ENCODE results near the gene APOBEC4. TPM values are rescaled to one million over a fixed set of nuclear protein-coding genes. Genes with fewer than 3 reads are reported as not detected.
A peak's percentile ranks its signal among the peaks of the same experiment; 100 is the strongest.

APOBEC4 gene
- total and polyA plus RNA-seq, 2 of the 13 experiments (the other 11 are each of a cell fraction or from before 2014, with no cell fraction given), result not detected

- peak; percentile 92 for TF ChIP-seq ATF2 (CRISPR knock-in tag; IDR thresholded peaks at IDR 0.05)
- no peak for TF ChIP-seq MTF2 (CRISPR knock-in tag; IDR thresholded peaks at IDR 0.05; ENCODE audit: borderline replicate concordance)
- TF ChIP-seq PAXIP1 (CRISPR knock-in tag; conservative IDR thresholded peaks at IDR 0.05), result peak; percentile 95
- peak; percentile 96; the same call in 1 of the 2 replicates for TF ChIP-seq SSRP1 (CRISPR knock-in tag; IDR thresholded peaks at IDR 0.05)
- TF ChIP-seq ZNF660 (CRISPR knock-in tag; IDR thresholded peaks at IDR 0.05; ENCODE audit: borderline replicate concordance, low read depth), result no peak
- TF ChIP-seq KDM2A (CRISPR knock-in tag; IDR thresholded peaks at IDR 0.05; ENCODE audit: borderline replicate concordance, low read depth), result no peak
- peak; percentile 64 for TF ChIP-seq CREB1 (IDR thresholded peaks at IDR 0.05)
- TF ChIP-seq CREB1 (CRISPR knock-in tag; IDR thresholded peaks at IDR 0.05), result peak; percentile 84
- TF ChIP-seq ARNT2 (CRISPR knock-in tag; IDR thresholded peaks at IDR 0.05; ENCODE audit: low read depth), result no peak
- no peak for TF ChIP-seq ZMAT3 (CRISPR knock-in tag; conservative IDR thresholded peaks at IDR 0.05)
- TF ChIP-seq TGIF2 (CRISPR knock-in tag; IDR thresholded peaks at IDR 0.05), result peak; percentile 85; the same call in 1 of the 2 replicates
- no peak for TF ChIP-seq ZNF350 (CRISPR knock-in tag; IDR thresholded peaks at IDR 0.05; ENCODE audit: borderline replicate concordance, low read depth)
- no peak for TF ChIP-seq SP4 (CRISPR knock-in tag; IDR thresholded peaks at IDR 0.05)
- peak; percentile 54 for TF ChIP-seq MAX (IDR thresholded peaks at IDR 0.05)
- TF ChIP-seq BHLHE40 (IDR thresholded peaks at IDR 0.05; ENCODE audit: low read length), result 0 out of 2 replicates have a peak, but pooled peaks have one; percentile 34
- TF ChIP-seq KDM5A (IDR thresholded peaks at IDR 0.05; ENCODE audit: borderline replicate concordance, low read length), result no peak
- TF ChIP-seq POGZ (CRISPR knock-in tag; IDR thresholded peaks at IDR 0.05), result peak; percentile 87
- TF ChIP-seq YEATS2 (CRISPR knock-in tag; IDR thresholded peaks at IDR 0.05; ENCODE audit: borderline replicate concordance), result peak; percentile 64; the same call in 1 of the 2 replicates
- no peak for TF ChIP-seq ESRRA (CRISPR knock-in tag; IDR thresholded peaks at IDR 0.05; ENCODE audit: low read depth)
- TF ChIP-seq ZNF737 (CRISPR knock-in tag; IDR thresholded peaks at IDR 0.05; ENCODE audit: borderline replicate concordance), result no peak
- TF ChIP-seq THRA (CRISPR knock-in tag; IDR thresholded peaks at IDR 0.05; ENCODE audit: borderline replicate concordance), result peak; percentile 85
- no peak; the same call in 1 of the 2 replicates for TF ChIP-seq TEF (CRISPR knock-in tag; IDR thresholded peaks at IDR 0.05)
- no peak for TF ChIP-seq ZNF253 (CRISPR knock-in tag; IDR thresholded peaks at IDR 0.05; ENCODE audit: borderline replicate concordance)
Observed at GRCh38 chr1:183699616-183700160, 46.6 kb upstream of the APOBEC4 start (continued).
